ENCODE results near the gene ZNF615. TPM values are rescaled to one million over a fixed set of nuclear protein-coding genes. Genes with fewer than 3 reads are reported as not detected.
A peak's percentile ranks its signal among the peaks of the same experiment; 100 is the strongest.

ZNF615 gene
- total and polyA plus RNA-seq, 2 of the 4 experiments (the other 2 are of a cell fraction), result 2.0 to 10.9 TPM

DNA sequence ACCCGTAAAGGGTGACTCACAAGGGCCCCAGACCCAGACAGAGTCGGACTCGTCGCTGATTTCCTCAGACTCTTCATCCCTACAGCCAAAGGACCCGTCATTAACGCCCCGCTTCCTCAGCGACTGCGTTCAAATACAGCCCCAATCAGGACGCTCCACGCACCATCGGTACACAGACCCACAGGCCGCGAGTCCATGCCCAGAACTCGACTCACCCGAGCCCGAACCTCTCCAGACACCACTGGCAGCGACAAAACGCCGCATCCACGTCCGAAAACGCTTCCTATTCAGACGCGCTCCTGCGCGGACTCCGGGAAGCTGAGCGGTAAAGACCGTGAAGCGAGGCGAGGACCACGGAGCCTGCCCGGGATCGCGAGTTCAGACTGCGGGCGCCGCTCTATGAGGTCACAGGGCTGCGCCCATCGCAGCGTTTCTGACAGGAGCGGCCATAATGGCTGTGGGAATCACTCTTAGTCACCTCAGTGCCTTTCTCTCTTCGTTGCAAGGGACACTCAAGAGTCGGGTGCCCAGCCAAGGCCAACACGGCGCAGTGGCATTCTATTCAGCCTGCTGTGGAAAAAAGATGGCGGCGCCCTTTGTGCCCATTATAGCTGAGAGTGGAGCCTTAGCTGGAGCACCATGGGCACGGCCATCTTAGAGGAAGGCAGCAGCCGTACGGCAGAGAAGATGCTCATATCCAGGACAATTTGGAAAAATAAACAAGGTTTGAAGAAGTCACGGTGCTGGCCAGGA, 20.2 kb upstream of the ZNF615 start, which contains the start of gene ZNF614:
Gene ZNF614 (minus strand): TSS at position 353 of the 753 bp plus-strand sequence. CDS start 2,634 bp downstream, outside the sequence.
- POLR2A ChIA-PET (ENCODE audit: unreplicated experiment), result interaction anchor here (1.0 kb wide), 1 partner anchor 20 kb away, joined by 3 read pairs; no protein-coding TSS in a partner anchor
- no peaks in the 10 kb centered on the region for H3K27me3 ChIP-seq (ENCODE audit: control insufficient read depth, insufficient read depth, low read length)
- intact Hi-C loops (cut with micrococcal nuclease), result no loop called here
- H3K9ac ChIP-seq (ENCODE audit: low read depth, low read length), result peak within 1 kb of the TSS; percentile 93
- H4K8ac ChIP-seq (ENCODE audit: low read depth in 2 of 2, low read length in 2 of 2), result peak within 1 kb of the TSS; percentile 30 to 96
- H4K20me1 ChIP-seq (ENCODE audit: insufficient read depth, low read length), result no peaks in the 10 kb centered on the region
- H2BK5ac ChIP-seq (ENCODE audit: low read depth, low read length, poor library complexity, severe bottlenecking), result peak within 1 kb of the TSS; percentile 91
- H3K4me3 ChIP-seq (ENCODE audit: insufficient read depth, low read depth, low read length), result peak within 1 kb of the TSS; percentile 88
- TSS peak; percentile 37 for BruUV-seq (replicated peaks)
- CTCF ChIA-PET, result no interaction called here
- H3K56ac ChIP-seq (ENCODE audit: extremely low read depth, insufficient read depth, low read length), result peak within 1 kb of the TSS; percentile 77
- peak within 1 kb of the TSS; percentile 24; the same call in 1 of the 2 replicates for H2AK5ac ChIP-seq (ENCODE audit: low read depth, low read length)
- H2AFZ ChIP-seq (replicated peaks; ENCODE audit: low read length, poor library complexity), result peak within 1 kb of the TSS; percentile 96
- H4K5ac ChIP-seq (ENCODE audit: low read depth, low read length), result peak within 1 kb of the TSS; percentile 78
- peak within 1 kb of the TSS; percentile 96 for H3K23ac ChIP-seq (ENCODE audit: low read depth, low read length)
- H4K91ac ChIP-seq (ENCODE audit: insufficient read depth, low read depth, low read length), result peak within 1 kb of the TSS; percentile 89
- dilution Hi-C loops (cut with HindIII; ENCODE audit: low sequenced_read_pairs, unreplicated experiment), result no loop called here
- peak within 1 kb of the TSS; percentile 94 for H3K4me2 ChIP-seq (ENCODE audit: low read depth, low read length)
- peak within 1 kb of the TSS; percentile 75 for H2BK120ac ChIP-seq (ENCODE audit: low read depth, low read length)
- H3K79me1 ChIP-seq (ENCODE audit: low read depth in 1 of 2, low read length in 2 of 2), result peaks cover 12 to 19% of the 10 kb centered on the region in 2 experiments
- in situ Hi-C loops (cut with MboI; ENCODE audit: low sequenced_read_pairs), result no loop called here
- no peaks in the 10 kb centered on the region for H3K9me1 ChIP-seq (ENCODE audit: insufficient read depth, low read length)
- peak within 1 kb of the TSS; percentile 37; the same call in 1 of the 3 replicates for H2BK15ac ChIP-seq (ENCODE audit: low read depth, low read length)
- peak within 1 kb of the TSS; percentile 91 for H2AK9ac ChIP-seq (replicated peaks; ENCODE audit: low read depth, low read length, poor library complexity)
- peaks cover 4% of the 10 kb centered on the region; the same call in 1 of the 2 replicates for H3K4me1 ChIP-seq (ENCODE audit: control insufficient read depth, insufficient read depth, low read length)
- peaks cover 13% of the 10 kb centered on the region for H3K36me3 ChIP-seq (ENCODE audit: control insufficient read depth, insufficient read depth, low read length)
- H3K4ac ChIP-seq (ENCODE audit: low read depth, low read length), result peak within 1 kb of the TSS; percentile 94
- H3K27ac ChIP-seq (ENCODE audit: insufficient read depth, low read length), result peak within 1 kb of the TSS; percentile 92
- H2BK20ac ChIP-seq (ENCODE audit: low read depth, low read length), result peak within 1 kb of the TSS; percentile 25; the same call in 1 of the 2 replicates
- peak; percentile 96 for ATAC-seq (ENCODE audit: low read depth)
- peaks cover 18% of the 10 kb centered on the region for H3K9me3 ChIP-seq (ENCODE audit: control insufficient read depth, insufficient read depth, low read length)
- peak within 1 kb of the TSS; percentile 82 for H3K18ac ChIP-seq (ENCODE audit: low read depth, low read length)
- WGBS, 2 experiments (ENCODE audit: extremely low coverage in 2 of 2, insufficient read length in 1 of 2), result 0% methylated on average over 39 of the region's 53 CpGs; no CpG with 5 or more reads in 1 of the 2 experiments
- H3K14ac ChIP-seq (replicated peaks; ENCODE audit: low read depth, low read length), result peak within 1 kb of the TSS; percentile 95
- peak; percentile 86 for DNase-seq
- no peak for TF ChIP-seq MAFK (IDR thresholded peaks at IDR 0.05; ENCODE audit: low read depth, low read length)
- TF ChIP-seq, protein P1, sequence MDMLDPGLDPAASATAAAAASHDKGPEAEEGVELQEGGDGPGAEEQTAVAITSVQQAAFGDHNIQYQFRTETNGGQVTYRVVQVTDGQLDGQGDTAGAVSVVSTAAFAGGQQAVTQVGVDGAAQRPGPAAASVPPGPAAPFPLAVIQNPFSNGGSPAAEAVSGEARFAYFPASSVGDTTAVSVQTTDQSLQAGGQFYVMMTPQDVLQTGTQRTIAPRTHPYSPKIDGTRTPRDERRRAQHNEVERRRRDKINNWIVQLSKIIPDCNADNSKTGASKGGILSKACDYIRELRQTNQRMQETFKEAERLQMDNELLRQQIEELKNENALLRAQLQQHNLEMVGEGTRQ (IDR thresholded peaks at IDR 0.05; ENCODE audit: low read depth, low read length), result no peak
- no peak for TF ChIP-seq MAZ (IDR thresholded peaks at IDR 0.05; ENCODE audit: borderline replicate concordance, low read depth, low read length)
- TF ChIP-seq CHD1 (IDR thresholded peaks at IDR 0.05; ENCODE audit: low read depth, low read length), result no peak
- TF ChIP-seq POLR2A (IDR thresholded peaks at IDR 0.05; ENCODE audit: low read depth, low read length), result peak; percentile 93
- TF ChIP-seq SMC3 (IDR thresholded peaks at IDR 0.05; ENCODE audit: low read depth, low read length), result no peak
- no peak for TF ChIP-seq RFX5 (IDR thresholded peaks at IDR 0.05; ENCODE audit: low read depth, low read length)
- no peak for TF ChIP-seq NFE2L2 (IDR thresholded peaks at IDR 0.05; ENCODE audit: low read depth, low read length)
- TF ChIP-seq BHLHE40 (IDR thresholded peaks at IDR 0.05; ENCODE audit: low read depth, low read length), result no peak; the same call in 1 of the 2 replicates
- TF ChIP-seq FOS (IDR thresholded peaks at IDR 0.05; ENCODE audit: low read depth, low read length), result peak; percentile 42
- TF ChIP-seq, protein P2, sequence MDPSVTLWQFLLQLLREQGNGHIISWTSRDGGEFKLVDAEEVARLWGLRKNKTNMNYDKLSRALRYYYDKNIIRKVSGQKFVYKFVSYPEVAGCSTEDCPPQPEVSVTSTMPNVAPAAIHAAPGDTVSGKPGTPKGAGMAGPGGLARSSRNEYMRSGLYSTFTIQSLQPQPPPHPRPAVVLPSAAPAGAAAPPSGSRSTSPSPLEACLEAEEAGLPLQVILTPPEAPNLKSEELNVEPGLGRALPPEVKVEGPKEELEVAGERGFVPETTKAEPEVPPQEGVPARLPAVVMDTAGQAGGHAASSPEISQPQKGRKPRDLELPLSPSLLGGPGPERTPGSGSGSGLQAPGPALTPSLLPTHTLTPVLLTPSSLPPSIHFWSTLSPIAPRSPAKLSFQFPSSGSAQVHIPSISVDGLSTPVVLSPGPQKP (IDR thresholded peaks at IDR 0.05; ENCODE audit: borderline replicate concordance, low read depth, low read length), result no peak
- no peak for TF ChIP-seq RCOR1 (IDR thresholded peaks at IDR 0.05; ENCODE audit: insufficient replicate concordance, low read length)
- no peak for TF ChIP-seq CEBPB (IDR thresholded peaks at IDR 0.05; ENCODE audit: low read depth, low read length)
- no peak for TF ChIP-seq RAD21 (IDR thresholded peaks at IDR 0.05; ENCODE audit: low read length)

Measured in IMR-90 (cell line).